ENCODE measurements around the gene LRP1B.

The LRP1B gene

GRCh38 chr2:141526760-141527159 lies 604.1 kb downstream of the LRP1B start:
- TF ChIP-seq, protein P1, sequence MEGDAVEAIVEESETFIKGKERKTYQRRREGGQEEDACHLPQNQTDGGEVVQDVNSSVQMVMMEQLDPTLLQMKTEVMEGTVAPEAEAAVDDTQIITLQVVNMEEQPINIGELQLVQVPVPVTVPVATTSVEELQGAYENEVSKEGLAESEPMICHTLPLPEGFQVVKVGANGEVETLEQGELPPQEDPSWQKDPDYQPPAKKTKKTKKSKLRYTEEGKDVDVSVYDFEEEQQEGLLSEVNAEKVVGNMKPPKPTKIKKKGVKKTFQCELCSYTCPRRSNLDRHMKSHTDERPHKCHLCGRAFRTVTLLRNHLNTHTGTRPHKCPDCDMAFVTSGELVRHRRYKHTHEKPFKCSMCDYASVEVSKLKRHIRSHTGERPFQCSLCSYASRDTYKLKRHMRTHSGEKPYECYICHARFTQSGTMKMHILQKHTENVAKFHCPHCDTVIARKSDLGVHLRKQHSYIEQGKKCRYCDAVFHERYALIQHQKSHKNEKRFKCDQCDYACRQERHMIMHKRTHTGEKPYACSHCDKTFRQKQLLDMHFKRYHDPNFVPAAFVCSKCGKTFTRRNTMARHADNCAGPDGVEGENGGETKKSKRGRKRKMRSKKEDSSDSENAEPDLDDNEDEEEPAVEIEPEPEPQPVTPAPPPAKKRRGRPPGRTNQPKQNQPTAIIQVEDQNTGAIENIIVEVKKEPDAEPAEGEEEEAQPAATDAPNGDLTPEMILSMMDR (conservative IDR thresholded peaks at IDR 0.05), result no peak
- no peak overlapping the region for H3K27ac ChIP-seq

GRCh38 chr2:141524777-141525176 lies 606.0 kb downstream of the LRP1B start:
- H3K27ac ChIP-seq, result no peak overlapping the region
- TF ChIP-seq, protein P1 (conservative IDR thresholded peaks at IDR 0.05), result no peak

DNA sequence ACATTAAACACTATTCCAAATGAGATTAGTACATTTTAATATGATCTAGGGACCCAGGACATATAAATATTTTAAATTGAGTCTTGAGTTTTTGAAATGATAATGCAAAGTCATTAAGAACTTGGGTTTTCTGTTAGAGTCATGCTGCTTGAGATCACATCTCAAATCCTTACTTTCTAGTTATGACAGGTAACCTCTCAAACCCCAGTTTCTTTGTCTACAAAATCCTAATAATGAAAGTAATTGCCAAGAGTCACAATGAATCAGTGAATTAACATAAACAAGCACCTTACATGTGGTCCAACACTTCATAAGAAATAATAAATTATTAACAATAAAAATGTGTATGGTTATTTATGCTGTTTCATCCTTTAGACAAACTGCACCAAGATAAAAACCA lies 607.6 kb downstream of the LRP1B start:
- TF ChIP-seq, protein P1 (conservative IDR thresholded peaks at IDR 0.05), result no peak
- H3K27ac ChIP-seq, result no peak overlapping the region

DNA sequence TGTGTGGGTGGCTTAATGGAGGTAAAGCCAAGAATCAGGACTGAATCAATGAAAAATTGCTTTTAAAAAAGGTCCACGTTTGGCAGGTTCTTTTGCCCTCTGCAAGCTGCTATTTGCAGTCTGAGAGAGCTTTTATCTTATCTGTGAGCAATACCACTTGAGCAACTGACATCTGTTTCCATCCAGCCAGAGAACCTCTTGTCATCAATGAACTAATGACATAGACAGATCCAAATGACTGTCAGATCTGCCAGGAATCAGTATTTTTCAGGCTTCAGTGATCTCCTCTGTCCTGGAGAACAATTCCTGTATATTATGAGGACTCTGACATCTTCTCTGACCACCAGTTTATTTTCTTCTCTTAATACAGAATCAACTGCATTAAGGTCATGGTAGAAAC lies 608.1 kb downstream of the LRP1B start:
- TF ChIP-seq, protein P1 (conservative IDR thresholded peaks at IDR 0.05), result no peak
- no peak overlapping the region for H3K27ac ChIP-seq

- TF ChIP-seq, protein P1 (conservative IDR thresholded peaks at IDR 0.05), result no peak
- H3K27ac ChIP-seq, result no peak overlapping the region
Observed at GRCh38 chr2:141522048-141522447, 608.8 kb downstream of the LRP1B start.

GRCh38 chr2:141519906-141520305 lies 610.9 kb downstream of the LRP1B start:
- TF ChIP-seq, protein P1 (conservative IDR thresholded peaks at IDR 0.05), result no peak
- no peak overlapping the region for H3K27ac ChIP-seq

GRCh38 chr2:141517852-141518421 lies 612.9 kb downstream of the LRP1B start:
- TF ChIP-seq, protein P1 (conservative IDR thresholded peaks at IDR 0.05), result no peak
- peak overlapping the region; percentile 51 for H3K27ac ChIP-seq
